HG02610 (cell line): Measurements from ENCODE around the gene METAP1D.

ENCODE experiments used
- ATAC-seq: cut with Tn5 transposase; IDR thresholded peaks from one replicate; pipeline ENCODE4 v1.9.1; 2021; ENCODE audit warnings: mild to moderate bottlenecking, moderate library complexity; ENCODE audit not compliant: unreplicated experiment

METAP1D gene

DNA sequence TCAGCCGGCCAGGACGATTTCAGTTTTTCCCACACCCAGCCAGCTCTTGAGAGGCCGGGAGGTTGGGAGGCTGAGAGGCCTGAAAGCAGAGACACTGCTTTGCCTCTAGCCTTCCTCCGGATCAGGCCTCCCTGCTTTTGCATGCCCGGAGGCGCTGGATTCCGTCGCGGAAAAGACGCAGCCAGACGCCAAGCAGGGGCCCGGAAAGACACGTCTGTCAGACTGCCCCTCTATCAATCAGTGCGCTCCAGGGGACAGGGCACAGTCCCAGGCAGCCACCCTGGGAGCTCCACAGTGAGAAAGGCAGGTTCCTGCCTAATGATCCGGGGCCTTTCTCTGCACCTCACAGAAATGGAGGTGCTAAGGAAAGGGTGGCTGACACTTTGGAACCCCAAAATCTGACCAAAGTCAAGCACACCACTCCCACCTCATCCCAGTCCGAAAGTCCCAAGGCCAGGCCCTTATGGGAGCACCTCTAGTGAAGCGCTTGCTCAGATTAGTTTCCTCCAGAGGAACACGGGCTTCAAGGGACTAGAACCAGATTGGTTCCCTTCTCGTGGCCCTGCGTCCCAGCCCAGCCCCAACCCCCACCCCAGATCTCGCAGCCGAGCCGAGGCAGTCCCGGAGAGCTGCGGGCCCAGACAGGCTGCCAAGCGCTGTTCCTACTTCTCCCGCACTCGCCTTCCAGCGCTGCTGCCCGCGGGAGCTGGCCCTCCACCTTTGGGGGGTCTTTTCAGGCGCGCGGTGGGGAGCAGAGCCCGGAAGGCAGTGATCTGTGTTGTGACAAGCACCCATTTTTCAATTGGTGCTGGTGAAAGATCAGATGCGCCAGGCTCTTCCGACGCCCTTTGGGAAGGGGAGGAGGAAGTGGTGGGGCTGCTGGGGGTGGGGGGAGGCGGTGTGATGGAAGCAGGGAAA is 90.5 kb downstream of the METAP1D start:
- no peak for ATAC-seq

GRCh38 chr2:172091000-172091641 is 91.4 kb downstream of the METAP1D start:
- no peak for ATAC-seq

- no peak for ATAC-seq
Observed at GRCh38 chr2:172091761-172092566, 92.2 kb downstream of the METAP1D start.

- ATAC-seq, result no peak
Observed at GRCh38 chr2:172092716-172093415, 93.1 kb downstream of the METAP1D start.

GRCh38 chr2:172093416-172094293 is 93.9 kb downstream of the METAP1D start:
- no peak for ATAC-seq

- no peak for ATAC-seq
Observed at GRCh38 chr2:172094294-172095145, 94.8 kb downstream of the METAP1D start.

DNA sequence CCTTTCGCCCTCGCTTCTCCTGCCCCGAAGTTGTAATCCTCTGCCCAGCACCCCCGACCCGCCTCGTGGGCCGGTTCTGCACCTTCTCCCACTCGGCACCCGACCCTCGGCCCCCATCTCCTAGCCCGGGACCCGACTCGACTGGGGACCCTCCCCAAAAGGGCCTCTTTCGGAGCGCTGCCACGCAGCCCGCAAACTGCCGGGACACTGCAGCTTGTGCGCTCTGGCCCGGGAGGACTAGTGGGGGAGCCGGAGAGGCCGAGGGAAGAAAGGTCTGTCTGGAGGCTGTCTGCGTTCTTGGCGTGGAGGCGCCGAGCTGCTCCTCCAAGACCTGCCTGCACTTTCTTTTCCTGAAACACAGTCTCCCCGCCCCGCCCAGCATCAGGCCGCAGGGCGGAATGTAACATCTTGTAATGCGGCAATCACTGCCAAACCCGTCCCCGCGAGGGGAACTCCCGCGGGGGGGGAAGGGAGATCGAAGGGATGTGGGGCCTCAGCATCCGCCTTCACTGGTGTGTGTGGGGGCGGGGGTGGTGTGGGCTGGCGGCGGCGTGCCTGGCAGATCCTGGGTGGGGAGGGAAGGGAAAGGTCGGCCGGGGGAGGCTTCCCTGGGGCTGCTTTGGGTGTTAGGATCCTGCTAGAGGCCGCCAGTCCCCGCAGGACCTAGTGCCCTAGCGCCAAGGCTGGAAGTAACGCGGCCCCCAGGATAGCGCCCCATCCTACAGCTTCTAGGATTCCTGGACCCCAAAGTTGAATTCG is 95.6 kb downstream of the METAP1D start:
- ATAC-seq, result no peak

- ATAC-seq, result no peak
Observed at GRCh38 chr2:172095905-172096625, 96.3 kb downstream of the METAP1D start.

DNA sequence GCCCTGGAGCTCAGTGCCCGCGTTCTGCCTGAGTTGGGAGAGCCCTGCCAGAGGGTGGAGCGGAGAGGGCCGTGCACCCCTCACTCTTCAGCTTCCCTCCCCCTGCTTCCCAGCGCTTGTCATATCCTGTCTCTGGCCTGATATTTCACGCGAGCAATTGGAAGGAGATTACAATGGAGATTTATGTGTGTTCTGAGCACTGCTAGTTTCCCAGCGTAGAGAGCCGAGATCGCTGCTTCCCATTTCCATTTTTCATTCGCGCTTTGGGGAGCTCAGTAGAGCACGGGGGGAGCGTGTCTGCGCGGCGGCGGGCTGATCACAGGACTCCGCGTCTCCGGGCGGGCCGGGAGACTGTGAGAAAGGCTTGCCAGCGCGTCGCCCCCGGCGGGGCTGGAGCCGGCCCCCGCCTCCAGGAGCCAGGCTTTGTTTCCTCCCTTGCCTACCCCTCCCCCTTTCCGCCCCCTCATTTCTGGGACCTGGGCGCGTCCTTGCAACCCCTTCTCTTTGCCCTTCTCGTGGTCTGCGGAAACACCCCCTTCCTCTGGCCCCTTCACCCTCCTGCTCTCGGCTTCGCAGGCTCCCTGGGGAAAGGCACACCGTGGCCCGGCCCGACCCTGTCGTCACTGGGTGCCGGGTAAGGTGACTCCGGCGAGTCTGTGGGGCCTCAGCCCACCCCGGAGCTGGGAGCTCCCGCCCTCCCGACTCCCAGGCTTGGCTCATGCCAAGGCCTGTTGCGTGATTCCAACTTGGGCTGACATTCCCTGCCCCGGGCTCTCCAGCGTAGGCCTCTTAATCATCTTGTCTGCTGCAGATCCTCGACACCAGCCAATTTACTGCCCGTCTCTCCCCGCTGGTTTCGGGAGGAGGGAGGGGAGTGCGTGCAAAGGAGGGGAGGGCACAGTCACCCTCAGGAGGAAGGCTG is 97.1 kb downstream of the METAP1D start:
- ATAC-seq, result no peak

- no peak for ATAC-seq
Observed at GRCh38 chr2:172097557-172098131, 97.9 kb downstream of the METAP1D start.

GRCh38 chr2:172098287-172098649 is 98.5 kb downstream of the METAP1D start:
- no peak for ATAC-seq

GRCh38 chr2:172098650-172099471 is 99.1 kb downstream of the METAP1D start:
- no peak for ATAC-seq

DNA sequence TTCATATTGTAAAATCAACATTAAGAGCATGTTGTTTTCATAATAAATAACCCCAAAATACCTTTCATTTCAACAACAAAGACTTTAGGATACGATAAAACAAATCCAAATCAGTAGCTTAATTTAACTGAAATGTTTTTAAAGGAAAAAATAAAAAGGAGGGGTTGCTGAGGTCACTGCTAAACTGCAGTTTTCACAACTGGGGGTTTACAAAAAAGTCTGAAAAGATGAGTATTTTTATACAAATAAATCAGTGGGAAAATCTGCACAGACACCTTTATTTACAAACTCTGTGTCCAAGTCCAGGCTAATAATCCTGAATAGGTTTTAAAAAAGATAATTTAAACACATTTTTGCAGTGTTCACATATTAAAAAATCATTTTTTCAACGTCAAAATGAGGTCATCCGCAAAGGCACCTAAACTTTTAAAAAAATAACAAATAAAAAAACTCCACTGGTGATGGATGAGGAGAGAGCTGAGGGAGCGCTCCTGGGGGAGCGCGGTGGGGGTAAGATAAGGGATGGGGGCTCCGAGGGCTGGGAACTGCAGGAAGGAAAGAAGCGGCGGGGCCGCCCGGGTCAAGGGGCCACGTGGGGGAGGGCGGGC is 99.8 kb downstream of the METAP1D start:
- no peak for ATAC-seq

- no peak for ATAC-seq
Observed at GRCh38 chr2:172100080-172100934, 100.6 kb downstream of the METAP1D start.
